ENCODE results near the gene SLCO4A1. TPM values are rescaled to one million over a fixed set of nuclear protein-coding genes. Genes with fewer than 3 reads are reported as not detected.

Gene SLCO4A1
- polyA plus RNA-seq, 1 donor (not counting 4 experiments of a cell fraction or from before 2014, with no cell fraction given): 1.8 TPM

GRCh38 chr20:62696434-62696957 is 54.2 kb downstream of the SLCO4A1 start:
- no peak for TF ChIP-seq CTCF (optimal IDR thresholded peaks at IDR 0.05 in 1 of 3, IDR thresholded peaks at IDR 0.05 in 1 of 3, conservative IDR thresholded peaks at IDR 0.05 in 1 of 3; ENCODE audit: extremely low read depth in 1 of 3, insufficient read depth in 2 of 3, low read length in 3 of 3)
- TF ChIP-seq EZH2 (IDR thresholded peaks at IDR 0.05; ENCODE audit: low read length): no peak
- H3K4me2 ChIP-seq (ENCODE audit: control insufficient read depth, extremely low read depth, insufficient read depth, low read depth, low read length): no peak overlapping the region
- peaks cover 71% of the 10 kb centered on the region for H3K27me3 ChIP-seq (ENCODE audit: control insufficient read depth, extremely low read depth, insufficient read depth, low read length)
- no peak overlapping the region for H3K4me3 ChIP-seq (ENCODE audit: control insufficient read depth in 2 of 3, extremely low read depth in 1 of 3, insufficient read depth in 2 of 3, low read depth in 1 of 3, low read length in 3 of 3)
- H3K79me2 ChIP-seq (ENCODE audit: control insufficient read depth, insufficient read depth, low read length): no peaks in the 10 kb centered on the region
- DNase-seq (ENCODE audit: low read depth, low spot score): no peak
- no peaks in the 10 kb centered on the region for H3K9me3 ChIP-seq (ENCODE audit: control insufficient read depth, low read depth, low read length)
- H3K9me1 ChIP-seq (ENCODE audit: control insufficient read depth, extremely low read depth, insufficient read depth, low read length): no peaks in the 10 kb centered on the region
- no peak overlapping the region for H2AFZ ChIP-seq (ENCODE audit: control insufficient read depth, low read length)
- no peaks in the 10 kb centered on the region for H3K4me1 ChIP-seq (ENCODE audit: control insufficient read depth, extremely low read depth, insufficient read depth, low read length)
- H4K20me1 ChIP-seq (ENCODE audit: control insufficient read depth, extremely low read depth, insufficient read depth, low read length): no peaks in the 10 kb centered on the region
- H3K27ac ChIP-seq (ENCODE audit: control insufficient read depth, insufficient read depth, low read length): no peak overlapping the region
- H3K36me3 ChIP-seq (ENCODE audit: control insufficient read depth in 2 of 2, extremely low read depth in 1 of 2, insufficient read depth in 2 of 2, low read length in 2 of 2): no peaks in the 10 kb centered on the region
- dilution Hi-C loops (cut with MboI; ENCODE audit: extremely low pct_ligation_motif_present, low sequenced_read_pairs): no loop called here
- H3K9ac ChIP-seq (ENCODE audit: control insufficient read depth, extremely low read depth, insufficient read depth, low read length): no peak overlapping the region
- FAIRE-seq: no peak

- Histone ChIP-seq H3K9ac (ENCODE audit: control insufficient read depth, extremely low read depth, insufficient read depth, low read length) (no peak overlapping the region), H3K9me3 (ENCODE audit: control insufficient read depth, low read depth, low read length) (no peaks in the 10 kb centered on the region), H3K27ac (ENCODE audit: control insufficient read depth, insufficient read depth, low read length) (no peak overlapping the region), H3K27me3 (ENCODE audit: control insufficient read depth, extremely low read depth, insufficient read depth, low read length) (peaks cover 73% of the 10 kb centered on the region), H3K4me2 (ENCODE audit: control insufficient read depth, extremely low read depth, insufficient read depth, low read depth, low read length) (no peak overlapping the region), H4K20me1 (ENCODE audit: control insufficient read depth, extremely low read depth, insufficient read depth, low read length) (no peaks in the 10 kb centered on the region), H3K4me3 (ENCODE audit: control insufficient read depth in 2 of 3, extremely low read depth in 1 of 3, insufficient read depth in 2 of 3, low read depth in 1 of 3, low read length in 3 of 3) (no peak overlapping the region), H2AFZ (ENCODE audit: control insufficient read depth, low read length) (no peak overlapping the region), H3K4me1 (ENCODE audit: control insufficient read depth, extremely low read depth, insufficient read depth, low read length) (no peaks in the 10 kb centered on the region), H3K79me2 (ENCODE audit: control insufficient read depth, insufficient read depth, low read length) (no peaks in the 10 kb centered on the region), H3K36me3 (ENCODE audit: control insufficient read depth in 2 of 2, extremely low read depth in 1 of 2, insufficient read depth in 2 of 2, low read length in 2 of 2) (no peaks in the 10 kb centered on the region), H3K9me1 (ENCODE audit: control insufficient read depth, extremely low read depth, insufficient read depth, low read length) (no peaks in the 10 kb centered on the region)
- dilution Hi-C loops (cut with MboI; ENCODE audit: extremely low pct_ligation_motif_present, low sequenced_read_pairs): no loop called here
- FAIRE-seq (no peak), DNase-seq (ENCODE audit: low read depth, low spot score) (no peak)
- TF ChIP-seq EZH2 (IDR thresholded peaks at IDR 0.05; ENCODE audit: low read length): no peak
- TF ChIP-seq CTCF (optimal IDR thresholded peaks at IDR 0.05 in 1 of 3, IDR thresholded peaks at IDR 0.05 in 1 of 3, conservative IDR thresholded peaks at IDR 0.05 in 1 of 3; ENCODE audit: extremely low read depth in 1 of 3, insufficient read depth in 2 of 3, low read length in 3 of 3): no peak
Measured at GRCh38 chr20:62696989-62697388, 54.7 kb downstream of the SLCO4A1 start.
